ENCODE measurements around the gene ZBED4. TPM values are rescaled to one million over a fixed set of nuclear protein-coding genes. Genes with fewer than 3 reads are reported as not detected.
A peak's percentile ranks its signal among the peaks of the same experiment; 100 is the strongest.

Gene ZBED4
- total and polyA plus RNA-seq, 2 donors (not counting 1 experiment from before 2014, with no cell fraction given): 3.5 to 6.3 TPM

- H3K27ac ChIP-seq (ENCODE audit: insufficient read depth, low read length): no peak overlapping the region
- H3K9ac ChIP-seq (ENCODE audit: insufficient read depth, low read length): no peak overlapping the region
- no peak for TF ChIP-seq EZH2 (IDR thresholded peaks at IDR 0.05; ENCODE audit: low read length, missing control alignments)
- no peak for TF ChIP-seq CTCF (conservative IDR thresholded peaks at IDR 0.05 in 1 of 2, IDR thresholded peaks at IDR 0.05 in 1 of 2; ENCODE audit: low read depth in 1 of 2, low read length in 2 of 2)
- no peak overlapping the region for H2AFZ ChIP-seq (ENCODE audit: low read length)
- H3K79me2 ChIP-seq (ENCODE audit: control insufficient read depth, insufficient read depth, low read length): peaks cover 94% of the 10 kb centered on the region
- H3K4me3 ChIP-seq (replicated peaks in 1 of 4; ENCODE audit: control extremely low read depth in 1 of 4, insufficient read depth in 1 of 4, low read depth in 3 of 4, low read length in 4 of 4): no peak overlapping the region
- no peak overlapping the region for H3K4me2 ChIP-seq (ENCODE audit: extremely low read depth, insufficient read depth, low read length)
- no peaks in the 10 kb centered on the region for H3K9me3 ChIP-seq (ENCODE audit: control insufficient read depth, insufficient read depth, low read depth, low read length)
- peaks cover 10% of the 10 kb centered on the region for H3K36me3 ChIP-seq (ENCODE audit: control insufficient read depth, insufficient read depth, low read length)
- no peaks in the 10 kb centered on the region for H4K20me1 ChIP-seq (ENCODE audit: control insufficient read depth, extremely low read depth, insufficient read depth, low read length)
- DNase-seq (ENCODE audit: low read depth in 2 of 2): peak in 1 of 2 donors; percentile 28
- no peaks in the 10 kb centered on the region for H3K27me3 ChIP-seq (ENCODE audit: control insufficient read depth, insufficient read depth, low read length)
- H3K4me1 ChIP-seq (ENCODE audit: control insufficient read depth, extremely low read depth, insufficient read depth, low read length): peaks cover 3% of the 10 kb centered on the region
Measured at GRCh38 chr22:49807780-49808708, 45.6 kb upstream of the ZBED4 start.

GRCh38 chr22:49810363-49811019 lies 43.2 kb upstream of the ZBED4 start:
- Histone ChIP-seq H3K4me2 (ENCODE audit: extremely low read depth, insufficient read depth, low read length) (no peak overlapping the region), H3K79me2 (ENCODE audit: control insufficient read depth, insufficient read depth, low read length) (peaks cover 92% of the 10 kb centered on the region), H3K9me3 (ENCODE audit: control insufficient read depth, insufficient read depth, low read depth, low read length) (no peaks in the 10 kb centered on the region), H4K20me1 (ENCODE audit: control insufficient read depth, extremely low read depth, insufficient read depth, low read length) (no peaks in the 10 kb centered on the region), H3K4me3 (replicated peaks in 1 of 4; ENCODE audit: control extremely low read depth in 1 of 4, insufficient read depth in 1 of 4, low read depth in 3 of 4, low read length in 4 of 4) (no peak overlapping the region), H3K27ac (ENCODE audit: insufficient read depth, low read length) (no peak overlapping the region), H3K36me3 (ENCODE audit: control insufficient read depth, insufficient read depth, low read length) (peaks cover 3% of the 10 kb centered on the region), H3K4me1 (ENCODE audit: control insufficient read depth, extremely low read depth, insufficient read depth, low read length) (peaks cover 4% of the 10 kb centered on the region), H3K27me3 (ENCODE audit: control insufficient read depth, insufficient read depth, low read length) (no peaks in the 10 kb centered on the region), H3K9ac (ENCODE audit: insufficient read depth, low read length) (no peak overlapping the region), H2AFZ (ENCODE audit: low read length) (no peak overlapping the region)
- peak in 1 of 2 donors; percentile 39 for DNase-seq (ENCODE audit: low read depth in 2 of 2)
- TF ChIP-seq CTCF (conservative IDR thresholded peaks at IDR 0.05 in 1 of 2, IDR thresholded peaks at IDR 0.05 in 1 of 2; ENCODE audit: low read depth in 1 of 2, low read length in 2 of 2): no peak

GRCh38 chr22:49811020-49811791 lies 42.4 kb upstream of the ZBED4 start:
- Histone ChIP-seq H3K27ac (ENCODE audit: insufficient read depth, low read length) (no peak overlapping the region), H3K79me2 (ENCODE audit: control insufficient read depth, insufficient read depth, low read length) (peaks cover 93% of the 10 kb centered on the region), H2AFZ (ENCODE audit: low read length) (no peak overlapping the region), H3K9ac (ENCODE audit: insufficient read depth, low read length) (no peak overlapping the region), H3K9me3 (ENCODE audit: control insufficient read depth, insufficient read depth, low read depth, low read length) (no peaks in the 10 kb centered on the region), H3K36me3 (ENCODE audit: control insufficient read depth, insufficient read depth, low read length) (peaks cover 3% of the 10 kb centered on the region), H3K4me1 (ENCODE audit: control insufficient read depth, extremely low read depth, insufficient read depth, low read length) (peaks cover 4% of the 10 kb centered on the region), H3K4me3 (replicated peaks in 1 of 4; ENCODE audit: control extremely low read depth in 1 of 4, insufficient read depth in 1 of 4, low read depth in 3 of 4, low read length in 4 of 4) (no peak overlapping the region), H3K4me2 (ENCODE audit: extremely low read depth, insufficient read depth, low read length) (no peak overlapping the region), H4K20me1 (ENCODE audit: control insufficient read depth, extremely low read depth, insufficient read depth, low read length) (no peaks in the 10 kb centered on the region), H3K27me3 (ENCODE audit: control insufficient read depth, insufficient read depth, low read length) (no peaks in the 10 kb centered on the region)
- no peak for TF ChIP-seq EZH2 (IDR thresholded peaks at IDR 0.05; ENCODE audit: low read length, missing control alignments)
- no peak for TF ChIP-seq CTCF (conservative IDR thresholded peaks at IDR 0.05 in 1 of 2, IDR thresholded peaks at IDR 0.05 in 1 of 2; ENCODE audit: low read depth in 1 of 2, low read length in 2 of 2)
- DNase-seq (ENCODE audit: low read depth in 2 of 2): no peak

Data from fibroblast of lung (primary cell).